ENCODE measurements around the gene AGAP3.

AGAP3 gene

GRCh38 chr7:151186640-151187408 lies 100.5 kb downstream of the AGAP3 start, which contains the start of gene ASB10:
Gene ASB10, minus strand, starts transcription at chr7:151187250. Its CDS starts 120 bp downstream, at chr7:151187130.
- no peak for DNase-seq (ENCODE audit: low read depth)

GRCh38 chr7:151187409-151188251 lies 101.4 kb downstream of the AGAP3 start:
- no peak for DNase-seq (ENCODE audit: low read depth)

- DNase-seq (ENCODE audit: low read depth): no peak
Observed at GRCh38 chr7:151188252-151188542, 101.9 kb downstream of the AGAP3 start.

GRCh38 chr7:151189038-151189437 lies 102.8 kb downstream of the AGAP3 start:
- DNase-seq (ENCODE audit: low read depth): no peak

GRCh38 chr7:151191544-151191943 lies 105.3 kb downstream of the AGAP3 start:
- DNase-seq (ENCODE audit: low read depth): no peak

GRCh38 chr7:151192002-151192539 lies 105.8 kb downstream of the AGAP3 start:
- no peak for DNase-seq (ENCODE audit: low read depth)

GRCh38 chr7:151193203-151193978 lies 107.1 kb downstream of the AGAP3 start:
- no peak for DNase-seq (ENCODE audit: low read depth)

All from amniotic epithelial cell (primary cell).